GM18951 (cell line): Measurements from ENCODE around the gene ZCCHC24.

Experiments used
- POLR2A ChIP-seq: IDR thresholded peaks from 4 replicates; pipeline ENCODE4 v1.6.1; 2011; ENCODE audit warnings: mild to moderate bottlenecking; ENCODE audit not compliant: insufficient read length, insufficient read depth; ENCODE audit errors: extremely low read depth
- in situ Hi-C: fragments of 300-500 bp; cut with MboI; formaldehyde crosslinking; loops from one replicate; pipeline ENCODE4 v1.12.0; 2022; ENCODE audit warnings: low sequenced_read_pairs, mixed read lengths, inconsistent platforms; ENCODE audit not compliant: unreplicated experiment

The ZCCHC24 gene

DNA sequence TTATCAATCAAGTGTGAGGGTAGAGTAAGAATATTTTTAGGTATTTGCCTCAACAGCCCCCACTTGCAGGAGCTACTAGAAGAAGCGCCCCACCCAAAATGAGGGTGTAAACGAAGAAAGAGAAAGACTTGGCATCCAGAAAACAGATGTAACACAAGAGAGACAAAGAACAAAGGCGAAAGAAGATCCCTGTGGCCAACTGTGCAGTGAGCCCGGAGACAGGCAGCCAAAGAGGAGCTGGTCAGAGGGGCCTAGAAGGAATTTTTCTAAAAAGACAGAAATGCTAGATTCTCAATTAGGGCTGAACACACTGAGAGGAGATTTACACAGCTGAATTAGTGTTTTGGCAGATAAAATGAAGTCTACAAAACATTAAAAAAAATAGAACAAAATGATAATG, 37.3 kb upstream of the ZCCHC24 start:
- TF ChIP-seq POLR2A: no peak
- in situ Hi-C loops: no loop called here

DNA sequence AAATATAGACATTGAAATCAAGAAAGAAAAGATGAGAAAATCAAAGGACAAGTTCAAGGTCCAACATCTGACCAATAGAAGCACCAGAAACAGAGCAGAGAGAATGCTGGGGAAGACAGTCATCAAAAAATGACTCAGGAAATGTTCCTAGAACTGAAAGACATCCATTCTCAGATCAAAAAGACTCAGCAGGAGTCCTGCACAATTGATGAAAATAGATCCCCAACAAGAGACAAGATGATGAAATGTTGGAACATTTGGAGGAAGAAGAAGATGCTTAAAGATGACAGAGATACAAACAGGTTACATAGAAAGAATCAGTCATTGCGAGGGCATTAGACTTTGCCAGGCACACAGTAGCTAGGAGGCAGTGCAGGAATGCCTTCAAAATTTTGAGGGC, 36.9 kb upstream of the ZCCHC24 start:
- TF ChIP-seq POLR2A: no peak
- in situ Hi-C loops: no loop called here

- in situ Hi-C loops: no loop called here
- TF ChIP-seq POLR2A: no peak
These were observed 34.0 kb upstream of the ZCCHC24 start for GRCh38 chr10:79479283-79479909.

GRCh38 chr10:79477456-79477855, 32.0 kb upstream of the ZCCHC24 start:
- in situ Hi-C loops: no loop called here
- no peak for TF ChIP-seq POLR2A

DNA sequence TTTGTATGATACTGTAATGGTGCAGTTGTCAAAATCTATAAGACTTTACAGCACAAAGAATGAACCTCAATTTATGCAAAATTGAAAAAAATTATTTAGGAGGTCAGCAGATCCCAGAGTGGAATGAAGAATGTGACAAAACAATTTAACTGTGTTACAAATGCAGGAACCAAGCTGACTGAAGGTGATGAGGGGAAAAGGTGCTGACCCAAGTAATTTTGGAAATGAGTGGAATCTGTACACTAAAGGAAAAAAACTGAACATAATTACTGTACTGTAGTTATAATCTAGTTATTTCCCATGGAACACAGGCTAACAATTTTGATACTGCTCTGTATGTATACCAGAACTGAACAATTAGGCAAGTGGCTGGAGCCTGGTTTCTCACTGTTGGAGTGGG, 31.2 kb upstream of the ZCCHC24 start:
- in situ Hi-C loops: no loop called here

DNA sequence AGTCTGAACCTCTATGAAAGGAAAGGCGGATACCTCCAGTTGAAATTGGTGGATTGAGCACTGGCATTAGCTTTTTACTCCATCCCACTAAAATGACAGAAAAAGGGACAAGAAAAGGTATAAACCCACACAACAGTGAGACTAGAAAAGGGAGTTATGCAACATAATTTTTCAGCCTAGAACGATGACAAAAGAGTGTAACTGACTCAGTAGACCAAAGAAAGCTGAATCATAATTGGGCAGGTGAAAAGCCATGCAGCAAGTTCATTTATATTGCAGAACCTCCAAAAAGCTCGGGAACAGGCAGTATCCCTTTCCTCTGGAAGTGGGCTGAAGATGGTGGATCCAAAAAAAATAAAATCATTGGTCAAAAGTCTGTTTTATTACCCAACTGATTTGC, 30.5 kb upstream of the ZCCHC24 start:
- TF ChIP-seq POLR2A: no peak
- in situ Hi-C loops: no loop called here

More for the DNA sequence above, 31.2 kb upstream of the ZCCHC24 start:
- TF ChIP-seq POLR2A: no peak

DNA sequence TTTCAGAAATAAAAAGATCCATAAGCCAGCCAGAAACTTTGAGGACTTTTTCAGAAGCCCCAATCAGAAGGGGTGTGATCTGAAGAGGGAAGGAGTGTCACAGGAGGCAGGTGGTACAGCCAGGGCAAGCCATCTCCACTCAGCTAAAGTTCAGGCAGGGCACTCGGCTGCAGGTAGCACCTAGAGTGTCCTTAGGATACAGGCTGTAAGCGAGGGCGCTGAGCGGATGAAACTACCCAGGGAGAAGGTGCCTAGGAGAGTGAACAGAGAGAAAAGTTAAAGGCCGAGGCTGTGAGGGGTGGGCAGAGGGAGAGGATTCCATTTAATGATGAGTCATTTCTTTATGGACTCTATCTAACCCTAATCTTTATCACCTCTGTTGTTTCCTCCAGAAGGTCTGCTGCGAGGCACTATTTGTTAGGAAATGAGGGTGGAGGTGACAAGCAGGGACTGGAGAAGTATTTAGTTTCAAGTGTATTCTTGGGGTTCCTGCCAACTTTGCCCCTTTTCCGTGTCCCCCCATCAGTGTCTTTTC, 29.8 kb upstream of the ZCCHC24 start:
- in situ Hi-C loops: no loop called here
- TF ChIP-seq POLR2A: no peak

DNA sequence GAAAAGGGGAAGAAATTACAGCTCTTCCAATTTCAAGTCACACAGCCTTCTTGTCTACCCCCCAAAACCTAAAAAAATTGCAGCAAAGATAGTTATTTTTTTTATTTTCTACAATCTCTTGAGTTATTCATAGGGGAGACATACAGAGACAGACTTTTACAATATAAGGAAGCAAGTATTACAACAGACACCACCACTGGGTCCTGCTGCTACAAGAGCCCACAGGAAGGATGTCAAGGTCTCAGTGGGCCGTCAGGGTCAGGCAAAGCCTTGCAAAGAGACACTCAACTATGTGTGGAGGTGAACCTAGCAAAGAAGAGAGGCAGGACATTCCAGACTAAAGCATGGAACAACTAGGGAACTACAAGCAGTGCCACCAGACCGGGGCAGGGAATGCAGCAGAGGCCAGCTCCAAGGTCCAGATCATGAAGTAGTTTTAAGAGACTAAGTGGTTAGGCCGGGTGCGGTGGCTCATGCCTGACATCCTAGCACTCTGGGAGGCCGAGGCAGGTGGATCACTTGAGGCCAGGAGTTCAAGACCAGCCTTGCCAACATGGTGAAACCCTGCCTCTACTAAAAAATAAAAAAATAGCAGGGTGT, 28.2 kb upstream of the ZCCHC24 start:
- no peak for TF ChIP-seq POLR2A
- in situ Hi-C loops: no loop called here

GRCh38 chr10:79472951-79473350, 27.5 kb upstream of the ZCCHC24 start:
- in situ Hi-C loops: no loop called here
- no peak for TF ChIP-seq POLR2A

DNA sequence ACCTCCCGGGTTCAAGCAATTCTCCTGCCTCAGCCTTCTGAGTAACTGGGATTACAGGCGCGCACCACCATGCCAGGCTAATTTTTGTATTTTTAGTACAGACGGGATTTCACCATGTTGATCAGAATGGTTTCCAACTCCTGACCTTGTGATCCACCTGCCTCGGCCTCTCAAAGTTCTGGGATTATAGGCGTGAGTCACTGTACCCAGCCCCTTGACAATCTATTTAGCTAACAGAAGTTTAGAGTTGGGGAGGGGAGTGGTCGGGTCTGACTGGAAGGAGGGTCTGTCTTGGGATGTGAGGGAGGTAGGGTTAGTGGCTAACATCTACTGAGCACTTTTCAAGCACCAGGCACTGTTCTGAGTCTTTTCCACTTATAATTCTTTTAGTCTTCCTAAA, 27.0 kb upstream of the ZCCHC24 start:
- in situ Hi-C loops: no loop called here
- no peak for TF ChIP-seq POLR2A

GRCh38 chr10:79471776-79472175, 26.4 kb upstream of the ZCCHC24 start:
- no peak for TF ChIP-seq POLR2A
- in situ Hi-C loops: no loop called here

DNA sequence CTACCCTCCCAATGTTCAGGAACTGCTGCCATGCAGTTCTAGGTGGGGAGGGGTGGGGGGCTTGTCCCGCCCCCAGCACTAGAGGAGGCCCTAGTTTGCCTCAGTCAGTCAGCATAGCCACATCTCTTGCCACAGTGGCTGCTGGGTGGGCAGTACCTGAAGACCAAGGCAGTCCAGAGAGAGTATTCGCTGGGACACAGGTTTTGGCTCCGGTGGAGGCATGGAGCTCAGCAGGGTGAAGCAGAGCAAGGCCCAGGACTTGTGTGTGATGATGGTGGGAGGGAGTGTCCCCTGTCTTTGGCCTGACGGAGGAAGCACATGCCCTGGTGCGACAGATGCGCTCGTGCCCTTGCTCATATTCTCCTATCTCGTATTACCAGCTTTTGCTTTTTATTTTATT, 24.7 kb upstream of the ZCCHC24 start:
- in situ Hi-C loops: no loop called here
- TF ChIP-seq POLR2A: no peak

GRCh38 chr10:79468841-79469585, 23.6 kb upstream of the ZCCHC24 start:
- no peak for TF ChIP-seq POLR2A
- in situ Hi-C loops: loop anchor here (10.0 kb wide), 1 partner anchor 74 kb away; no protein-coding TSS in a partner anchor
